ENCODE data around the gene ATF7. TPM values are rescaled to one million over a fixed set of nuclear protein-coding genes. Genes with fewer than 3 reads are reported as not detected.

The ATF7 gene
- total and polyA plus RNA-seq, 8 donors = 48.7 to 72.5 (median 63.4) TPM

GRCh38 chr12:53510181-53510812 is 115.9 kb downstream of the ATF7 start:
- H3K4me3 ChIP-seq = no peak overlapping the region
- H3K9me3 ChIP-seq = no peaks in the 10 kb centered on the region
- H3K4me1 ChIP-seq = peaks cover 9 to 11% of the 10 kb centered on the region in 2 donors
- H3K27ac ChIP-seq = no peak overlapping the region
- ATAC-seq = no peak
- no peak for TF ChIP-seq CTCF (IDR thresholded peaks at IDR 0.05)
- H3K36me3 ChIP-seq = peaks cover 0 to 81% of the 10 kb centered on the region in 2 donors
- no peaks in the 10 kb centered on the region for H3K27me3 ChIP-seq
- no peak for DNase-seq
- intact Hi-C loops (cut with DNase I) = no loop called here

- TF ChIP-seq CTCF (IDR thresholded peaks at IDR 0.05) = peak; percentile 86 to 90
- no peak overlapping the region for H3K4me3 ChIP-seq
- H3K9me3 ChIP-seq = no peaks in the 10 kb centered on the region
- DNase-seq (peak; percentile 72 to 91 (median 85)), ATAC-seq (peak; percentile 93)
- peaks cover 9 to 15% of the 10 kb centered on the region in 2 donors for H3K4me1 ChIP-seq
- intact Hi-C loops (cut with DNase I) = loop anchor here in 1 of 2 donors (10.0 kb wide), 1 partner anchor 184 kb away; the partner anchor contains the start of gene AAAS
- no peaks in the 10 kb centered on the region for H3K27me3 ChIP-seq
- peaks cover 0 to 80% of the 10 kb centered on the region in 2 donors for H3K36me3 ChIP-seq
- peak overlapping the region in 1 of 2 donors; percentile 68 for H3K27ac ChIP-seq
These were observed 117.5 kb downstream of the ATF7 start for GRCh38 chr12:53508534-53509170.

GRCh38 chr12:53507603-53507885 is 118.6 kb downstream of the ATF7 start:
- no peak overlapping the region for H3K4me3 ChIP-seq
- intact Hi-C loops (cut with DNase I) = loop anchor here in 1 of 2 donors (10.0 kb wide), 1 partner anchor 183 kb away; the partner anchor contains the start of gene AAAS
- no peak for TF ChIP-seq CTCF (IDR thresholded peaks at IDR 0.05)
- no peak for DNase-seq
- peaks cover 0 to 70% of the 10 kb centered on the region in 2 donors for H3K36me3 ChIP-seq
- H3K27me3 ChIP-seq = no peaks in the 10 kb centered on the region
- H3K9me3 ChIP-seq = no peaks in the 10 kb centered on the region
- ATAC-seq = no peak
- no peak overlapping the region for H3K27ac ChIP-seq
- H3K4me1 ChIP-seq = peaks cover 12 to 24% of the 10 kb centered on the region in 2 donors

GRCh38 chr12:53506881-53507602 is 119.1 kb downstream of the ATF7 start, which contains the start of gene NPFF:
TSS of gene NPFF (minus strand) at chr12:53507484. CDS start at chr12:53507474, 10 bp downstream.
- ATAC-seq (no peak), DNase-seq (no peak)
- H3K4me1 ChIP-seq = peaks cover 14 to 29% of the 10 kb centered on the region in 2 donors
- peak within 1 kb of the TSS in 1 of 2 donors; percentile 18 for H3K27ac ChIP-seq
- peaks cover 0 to 65% of the 10 kb centered on the region in 2 donors for H3K36me3 ChIP-seq
- intact Hi-C loops (cut with DNase I) = loop anchor here in 1 of 2 donors (10.0 kb wide), 1 partner anchor 182 kb away; the partner anchor contains the start of gene AAAS
- H3K27me3 ChIP-seq = no peaks in the 10 kb centered on the region
- no peaks in the 10 kb centered on the region for H3K9me3 ChIP-seq
- TF ChIP-seq CTCF (IDR thresholded peaks at IDR 0.05) = no peak
- no peak within 1 kb of the TSS for H3K4me3 ChIP-seq

GRCh38 chr12:53506450-53506785 is 119.8 kb downstream of the ATF7 start:
- intact Hi-C loops (cut with DNase I) = loop anchor here in 1 of 2 donors (10.0 kb wide), 1 partner anchor 182 kb away; the partner anchor contains the start of gene AAAS
- H3K27ac ChIP-seq = no peak overlapping the region
- H3K36me3 ChIP-seq = peaks cover 0 to 59% of the 10 kb centered on the region in 2 donors
- no peak overlapping the region for H3K4me3 ChIP-seq
- DNase-seq = no peak
- no peaks in the 10 kb centered on the region for H3K9me3 ChIP-seq
- peaks cover 20 to 35% of the 10 kb centered on the region in 2 donors for H3K4me1 ChIP-seq
- TF ChIP-seq CTCF (IDR thresholded peaks at IDR 0.05) = no peak
- H3K27me3 ChIP-seq = no peaks in the 10 kb centered on the region
- no peak for ATAC-seq

Data from left lung (tissue), 10 donors.